Omental fat pad (tissue), 4 donors: ENCODE measurements around the gene MTX1. TPM values are rescaled to one million over a fixed set of nuclear protein-coding genes. Genes with fewer than 3 reads are reported as not detected.
"Not testable (repeated sequence)": the region's sequence is repeated elsewhere in the genome, so short reads cannot be mapped to it uniquely, and the experiment has no call there.

ENCODE experiments used
- ATAC-seq: fragments of 150-250 bp; one replicate; pipeline ENCODE4 v1.9.1; 2016; ENCODE audit warnings: mild to moderate bottlenecking, moderate library complexity; ENCODE audit not compliant: low FRiP score
- DNase-seq: peaks from one replicate; pipeline ENCODE4 v3.0.0-alpha.2; 2019; ENCODE audit warnings: low spot score
- CTCF ChIP-seq, 3 donors: fragments of 450-650 bp; IDR thresholded peaks; one replicate each; pipeline ENCODE4 v1.5.1; 2016 to 2017; ENCODE audit warnings: antibody characterized with exemption in 3 of 3, mild to moderate bottlenecking in 3 of 3, moderate library complexity in 2 of 3
- total RNA-seq, 4 donors: library from RNA; depleted of rRNA; stranded (reverse); fragments of >200 nt; gene quantifications; one replicate each; pipeline ENCODE4 v1.1.0, GENCODE V29; 2016

Gene MTX1
- total RNA-seq, 4 donors from 2014 or later = 38.3 to 52.0 (median 40.8) TPM

GRCh38 chr1:155241841-155242264 is 33.4 kb downstream of the MTX1 start:
- ATAC-seq (no peak), DNase-seq (no peak)
- TF ChIP-seq CTCF (IDR thresholded peaks at IDR 0.05) = no peak

GRCh38 chr1:155242805-155243358 is 34.4 kb downstream of the MTX1 start:
- no peak for TF ChIP-seq CTCF (IDR thresholded peaks at IDR 0.05)
- DNase-seq (no peak), ATAC-seq (no peak)

GRCh38 chr1:155244368-155245162 is 36.1 kb downstream of the MTX1 start:
- DNase-seq = peak; percentile 95
- ATAC-seq = peak; percentile 90
- TF ChIP-seq CTCF (IDR thresholded peaks at IDR 0.05) = peak in 2 of 3 donors; percentile 99 to 100

- DNase-seq = no peak
- no peak for TF ChIP-seq CTCF (IDR thresholded peaks at IDR 0.05)
Observed at GRCh38 chr1:155245163-155245524, 36.6 kb downstream of the MTX1 start.

GRCh38 chr1:155246796-155247195 is 38.3 kb downstream of the MTX1 start:
- not testable (repeated sequence) for ATAC-seq, DNase-seq

More at GRCh38 chr1:155245163-155245524, 36.6 kb downstream of the MTX1 start:
- ATAC-seq = no peak

- no peak for DNase-seq
- no peak for ATAC-seq
- TF ChIP-seq CTCF (IDR thresholded peaks at IDR 0.05) = no peak
Observed at GRCh38 chr1:155247667-155248553, 39.4 kb downstream of the MTX1 start.

GRCh38 chr1:155250246-155250632 is 41.7 kb downstream of the MTX1 start:
- ATAC-seq (no peak), DNase-seq (no peak)
- TF ChIP-seq CTCF (IDR thresholded peaks at IDR 0.05) = no peak
